ENCODE results near the gene GRM5.
"Not testable (repeated sequence)": the region's sequence is repeated elsewhere in the genome, so short reads cannot be mapped to it uniquely, and the experiment has no call there.

The GRM5 gene

DNA sequence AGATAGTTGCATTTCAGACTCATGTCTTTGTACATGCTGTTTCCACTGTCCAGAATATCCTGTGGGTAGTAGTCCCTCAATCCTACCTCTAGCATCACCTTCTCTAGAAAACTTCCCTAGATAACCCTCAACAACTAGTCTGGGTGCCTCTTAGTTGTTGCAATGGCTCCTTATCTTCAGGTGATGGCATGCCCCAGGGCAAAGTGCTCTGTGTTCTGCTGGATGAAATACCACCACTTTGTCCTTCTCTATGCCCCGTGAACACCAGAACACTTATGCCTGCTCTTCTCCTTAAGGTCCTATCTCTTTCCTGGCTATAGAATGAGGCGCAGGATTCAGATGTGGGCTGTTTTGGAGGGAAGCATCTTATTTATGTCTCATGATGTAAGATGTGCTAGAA, 569.9 kb downstream of the GRM5 start:
- no peak for DNase-seq (ENCODE audit: low spot score)

DNA sequence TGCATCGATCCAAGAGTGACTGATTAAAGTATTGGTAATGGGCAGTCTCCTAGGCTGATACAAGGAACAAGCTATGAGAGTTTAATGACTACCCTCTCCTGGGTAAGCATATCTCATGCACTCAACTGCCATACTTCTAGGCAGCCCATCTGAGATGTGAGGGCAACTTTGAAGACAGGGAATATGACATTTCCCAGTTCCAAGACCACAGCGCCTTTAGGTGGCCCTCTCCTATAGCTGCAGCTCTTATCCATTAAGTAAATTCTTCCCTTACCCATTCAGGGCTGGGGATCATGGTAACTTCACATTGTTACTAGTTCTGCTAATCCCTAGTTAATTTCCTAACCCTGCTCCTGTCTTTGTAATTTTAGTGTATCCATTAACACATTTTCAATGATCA, 570.9 kb downstream of the GRM5 start:
- DNase-seq (ENCODE audit: low spot score): no peak

DNA sequence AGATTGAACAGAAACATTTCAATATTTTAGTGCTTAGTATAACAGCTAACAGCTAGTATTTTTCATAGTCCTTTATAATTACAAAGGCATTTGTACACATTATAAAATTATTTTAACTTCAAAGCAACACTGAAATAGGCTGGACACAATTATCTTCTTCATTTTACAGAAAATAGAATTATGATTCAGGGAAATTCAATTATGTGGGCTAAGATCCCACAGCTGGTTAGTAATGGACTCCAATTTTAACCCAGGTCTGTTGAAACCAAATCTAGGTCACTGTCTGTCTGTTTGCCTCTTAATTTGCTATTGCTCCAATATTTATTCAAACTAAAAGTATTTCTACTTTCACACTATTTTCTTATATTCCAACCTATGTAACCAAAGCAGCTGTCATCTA, 574.1 kb downstream of the GRM5 start:
- no peak for DNase-seq (ENCODE audit: low spot score)

DNA sequence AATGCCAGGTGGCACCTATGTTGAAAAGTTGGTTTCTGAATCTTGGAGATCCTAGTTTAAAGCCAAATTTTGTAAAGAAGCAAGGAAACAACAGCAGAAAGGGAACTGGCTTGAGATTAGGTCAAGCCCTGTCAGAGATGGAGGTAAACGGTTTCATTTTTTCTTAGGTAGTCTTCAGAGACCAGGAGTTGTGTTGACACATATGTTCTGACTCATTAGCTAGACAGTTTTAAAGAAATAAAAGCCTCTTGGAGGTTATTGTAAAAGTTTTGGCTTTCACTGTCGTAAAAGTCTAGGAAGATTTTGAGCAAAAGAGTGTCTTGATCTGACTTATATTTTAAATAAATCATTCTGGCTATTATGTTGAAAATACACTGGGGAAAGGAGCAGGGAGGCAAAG, 576.8 kb downstream of the GRM5 start:
- DNase-seq (ENCODE audit: low spot score): no peak

DNA sequence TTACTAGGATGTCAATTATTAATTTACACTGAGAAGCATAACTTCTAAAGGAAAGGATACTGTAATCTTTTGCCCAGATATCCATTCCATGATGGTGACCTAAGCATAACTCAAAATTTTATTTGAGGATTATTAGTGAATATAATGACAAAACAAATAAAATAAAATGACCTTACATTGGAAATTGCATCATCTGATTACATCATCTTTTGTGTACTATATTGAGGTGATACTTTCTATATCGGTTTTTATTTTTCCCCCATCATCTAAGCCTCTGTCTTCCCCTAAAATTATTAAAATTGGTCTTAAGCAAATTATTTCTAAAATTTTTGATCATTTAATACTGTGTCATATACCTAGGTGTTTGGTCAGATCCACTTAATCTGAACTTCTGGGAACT, 578.1 kb downstream of the GRM5 start:
- DNase-seq (ENCODE audit: low spot score): no peak

DNA sequence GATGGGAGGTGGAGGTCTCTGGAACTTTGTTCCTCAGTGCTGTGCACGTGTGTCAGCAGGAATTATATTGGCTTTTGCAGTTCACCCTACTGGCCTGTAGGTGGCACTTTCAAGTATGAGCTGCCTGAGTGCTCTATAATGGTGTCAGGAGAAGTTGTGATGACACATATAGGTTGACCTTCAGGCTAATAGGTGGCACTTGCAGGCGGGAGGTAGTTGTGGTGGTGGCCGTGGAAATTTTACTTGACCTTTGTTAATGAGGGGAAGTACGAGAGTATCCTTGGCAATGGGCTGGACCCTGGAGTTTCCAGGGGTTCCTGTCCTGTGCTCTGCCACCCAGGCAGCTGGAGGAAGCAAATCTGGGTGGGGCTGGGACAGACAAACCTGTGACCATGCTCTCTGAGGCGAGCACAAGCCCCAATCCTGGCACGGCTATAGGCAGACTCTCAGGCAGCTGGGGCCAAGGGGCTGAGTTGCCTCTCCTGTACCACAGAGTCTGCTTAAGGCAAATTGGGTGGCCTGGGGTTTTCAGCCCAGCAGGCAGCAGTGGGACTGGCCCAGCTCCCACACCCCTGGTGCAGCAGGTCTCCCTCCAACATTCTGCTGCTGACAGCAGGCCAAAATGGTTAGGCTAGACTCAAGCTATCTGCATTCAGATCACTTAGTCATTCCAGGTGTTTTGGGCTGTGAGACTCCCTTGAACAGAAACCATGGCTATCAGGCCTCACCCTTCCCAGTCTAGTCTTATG, 580.7 kb downstream of the GRM5 start:
- peak; percentile 40 for DNase-seq (ENCODE audit: low spot score)

DNA sequence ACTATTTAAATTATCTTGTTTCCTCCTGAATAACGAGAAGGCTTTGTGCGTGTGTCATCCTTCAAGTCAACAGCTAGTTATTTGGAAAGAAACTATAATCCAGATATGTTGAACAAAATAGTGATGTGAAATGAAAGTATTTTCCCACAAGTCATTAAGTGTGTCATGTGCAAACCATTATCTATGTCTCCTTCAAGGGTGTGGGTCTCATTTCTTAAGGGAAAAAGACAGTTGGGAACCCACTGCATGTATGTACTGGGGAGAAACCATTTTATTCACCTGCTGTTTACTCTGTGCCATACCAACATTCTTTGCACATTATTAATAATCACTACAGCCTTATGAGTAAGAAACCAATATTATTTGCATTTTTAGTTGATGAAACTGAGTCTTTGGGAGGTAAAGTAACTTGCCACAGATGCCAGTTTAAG, 582.9 kb downstream of the GRM5 start:
- no peak for DNase-seq (ENCODE audit: low spot score)

DNA sequence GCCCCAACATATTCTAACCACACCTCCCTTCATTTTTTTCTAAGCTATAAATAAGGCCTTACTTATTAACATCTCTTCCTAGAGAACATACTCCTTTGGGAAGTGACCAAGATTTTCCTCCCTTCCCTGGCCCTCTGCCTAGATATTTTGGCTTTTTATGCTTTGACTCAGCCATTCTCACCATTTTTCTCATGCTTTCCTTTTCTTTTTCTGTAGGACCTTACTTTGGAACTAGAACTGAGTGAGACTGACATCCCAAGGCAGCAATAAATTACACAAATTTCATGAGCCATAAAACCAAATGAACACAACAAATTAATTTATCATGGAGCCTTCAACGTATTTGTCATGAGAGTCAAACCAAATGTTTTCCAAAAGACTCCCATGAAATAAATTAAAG, 585.6 kb downstream of the GRM5 start:
- DNase-seq (ENCODE audit: low spot score): no peak

DNA sequence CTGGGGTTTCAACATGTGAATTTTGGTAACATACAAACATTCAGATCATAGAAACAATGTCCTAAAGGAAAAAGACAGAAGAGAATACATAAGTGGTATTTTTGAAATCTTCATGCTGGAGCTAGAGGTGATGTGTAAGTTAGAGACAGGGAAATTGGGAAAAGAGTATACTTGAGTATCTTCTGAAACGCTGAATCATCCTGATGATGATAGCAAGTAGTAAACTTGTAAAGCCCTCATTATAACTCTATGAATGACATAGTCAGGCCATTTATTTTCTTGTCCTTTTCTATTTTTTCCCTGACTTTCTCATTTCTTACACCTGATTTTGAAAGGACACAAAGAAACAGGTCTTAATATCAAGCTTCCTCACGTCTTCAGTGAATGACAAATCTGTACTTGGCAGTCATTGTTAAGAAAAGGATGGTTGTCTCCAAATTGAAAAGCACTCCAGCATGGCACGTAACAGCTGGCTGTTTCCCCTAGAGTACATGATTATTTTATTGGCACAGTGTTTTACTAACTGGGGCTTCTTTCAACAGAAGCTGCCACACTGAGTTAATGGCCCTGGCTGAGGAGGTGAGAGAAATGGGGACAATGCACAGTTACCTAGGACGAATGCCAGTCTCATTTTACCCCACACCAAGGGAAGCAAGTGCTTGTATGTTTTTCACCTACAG, 587.5 kb downstream of the GRM5 start:
- DNase-seq (ENCODE audit: low spot score): no peak

DNA sequence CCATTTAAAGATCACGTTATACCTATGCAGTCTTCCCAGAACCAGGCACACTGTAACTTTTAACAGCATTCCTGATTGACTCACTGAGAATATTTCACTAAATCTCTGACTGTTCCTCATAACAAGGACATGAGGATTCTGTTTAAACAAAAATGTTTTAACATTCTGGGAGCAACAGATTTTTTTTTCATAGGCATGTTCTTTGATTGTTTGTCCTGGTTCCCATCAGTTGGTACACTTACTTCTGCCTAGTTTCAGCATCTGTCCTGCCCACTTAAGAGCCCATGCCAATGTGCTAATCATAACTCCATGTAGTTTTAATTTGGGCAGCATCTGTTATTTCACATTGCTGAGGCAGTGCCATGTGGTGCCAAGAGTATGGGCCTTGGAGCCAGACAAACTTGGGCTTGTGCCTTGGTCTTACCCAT, 589.8 kb downstream of the GRM5 start:
- DNase-seq (ENCODE audit: low spot score): no peak

DNA sequence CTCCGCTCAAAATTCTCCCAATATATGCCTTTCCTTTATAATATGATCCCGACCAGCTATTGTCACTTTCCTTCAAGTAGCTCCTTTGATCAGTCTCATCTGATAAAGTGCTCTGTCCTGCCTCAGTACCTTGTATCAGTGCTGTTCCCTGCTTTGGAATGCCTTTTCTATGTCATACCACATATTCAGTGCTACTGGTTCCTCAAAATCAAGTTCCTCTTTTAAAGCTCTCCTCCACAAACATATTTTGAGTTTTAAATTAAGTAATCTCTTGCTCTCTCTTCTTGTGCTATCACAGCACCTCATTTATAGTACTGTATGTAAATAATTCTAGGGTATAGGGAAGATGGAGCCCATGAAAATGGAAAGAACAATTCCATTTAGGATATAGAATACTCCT, 591.1 kb downstream of the GRM5 start:
- no peak for DNase-seq (ENCODE audit: low spot score)

DNA sequence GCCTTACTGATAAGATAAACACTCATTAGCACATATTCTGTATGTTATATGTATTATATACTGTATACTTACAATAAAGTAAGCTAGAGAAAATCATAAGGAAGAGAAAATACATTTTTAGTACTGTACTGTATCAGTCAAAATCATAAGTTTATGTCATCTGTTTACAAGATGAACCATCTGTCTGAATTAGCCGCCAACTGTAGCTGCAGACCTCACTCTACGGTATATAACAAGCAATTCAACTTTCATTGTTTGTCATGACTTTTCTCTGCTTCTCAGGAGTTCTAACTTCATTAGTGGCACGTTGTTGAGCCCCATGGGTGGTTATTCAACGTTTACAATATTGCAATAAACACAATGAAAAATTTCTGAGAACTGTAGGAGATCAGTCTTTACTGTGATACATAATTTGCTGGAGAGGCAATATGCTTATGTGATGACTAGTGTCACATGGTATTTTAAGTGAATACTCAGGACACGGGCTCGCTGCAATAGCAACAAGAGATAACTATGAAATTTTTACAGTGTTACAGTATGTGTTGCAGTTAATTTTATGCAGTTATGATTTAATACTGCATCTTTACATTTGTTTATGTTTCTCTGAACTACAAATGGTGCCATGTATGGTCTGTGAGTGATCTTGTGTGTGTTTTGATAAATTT, 596.1 kb downstream of the GRM5 start:
- DNase-seq (ENCODE audit: low spot score): no peak

DNA sequence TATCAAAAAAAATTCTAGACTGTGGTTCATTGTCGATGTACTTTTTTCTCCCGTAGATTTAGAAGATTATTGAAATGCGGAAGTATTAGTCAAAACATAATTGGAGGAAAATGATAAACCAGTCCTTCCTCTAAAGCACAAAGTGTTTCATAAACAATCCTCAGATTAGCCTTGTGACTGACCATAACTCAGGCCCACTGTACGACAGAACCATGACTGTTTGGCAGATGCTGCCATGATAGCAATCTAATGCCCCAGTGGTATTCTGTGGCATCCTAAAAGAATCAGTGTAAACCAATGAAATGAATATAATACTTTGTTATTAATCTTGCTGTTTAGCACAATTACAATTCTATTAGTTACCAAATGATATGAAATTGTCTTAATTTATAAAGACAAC, 601.3 kb downstream of the GRM5 start:
- no peak for DNase-seq (ENCODE audit: low spot score)

DNA sequence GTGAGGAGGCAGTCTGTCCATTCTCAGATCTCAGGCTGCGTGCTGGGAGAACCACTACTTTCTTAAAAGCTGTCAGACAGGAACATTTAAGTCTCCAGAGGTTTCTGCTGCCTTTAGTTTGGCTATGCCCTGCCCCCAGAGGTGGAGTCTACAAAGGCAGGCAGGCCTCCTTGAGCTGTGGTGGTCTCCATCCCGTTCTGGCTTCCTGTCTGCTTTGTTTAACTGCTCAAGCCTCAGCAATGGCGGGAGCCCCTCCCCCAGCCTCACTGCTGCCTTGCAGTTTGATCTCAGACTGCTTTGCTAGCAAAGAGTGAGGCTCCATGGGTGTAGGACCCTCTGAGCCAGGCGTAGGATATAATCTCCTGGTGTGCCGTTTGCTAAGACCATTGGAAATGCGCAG, 602.5 kb downstream of the GRM5 start:
- not testable (repeated sequence) for DNase-seq (ENCODE audit: low spot score)

DNA sequence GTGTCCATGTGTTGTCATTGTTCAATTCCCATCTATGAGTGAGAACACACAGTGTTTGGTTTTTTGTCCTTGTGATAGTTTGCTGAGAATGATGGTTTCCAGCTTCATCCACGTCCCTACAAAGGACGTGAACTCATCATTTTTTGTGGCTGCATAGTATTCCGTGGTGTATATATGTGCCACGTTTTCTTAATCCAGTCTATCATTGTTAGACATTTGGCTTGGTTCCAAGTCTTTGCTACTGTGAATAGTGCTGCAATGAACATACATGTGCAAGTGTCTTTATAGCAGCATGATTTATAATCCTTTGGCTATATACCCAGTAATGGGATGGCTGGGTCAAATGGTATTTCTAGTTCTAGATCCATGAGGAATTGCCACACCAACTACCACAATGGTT, 607.7 kb downstream of the GRM5 start:
- DNase-seq (ENCODE audit: low spot score): not testable (repeated sequence)

DNA sequence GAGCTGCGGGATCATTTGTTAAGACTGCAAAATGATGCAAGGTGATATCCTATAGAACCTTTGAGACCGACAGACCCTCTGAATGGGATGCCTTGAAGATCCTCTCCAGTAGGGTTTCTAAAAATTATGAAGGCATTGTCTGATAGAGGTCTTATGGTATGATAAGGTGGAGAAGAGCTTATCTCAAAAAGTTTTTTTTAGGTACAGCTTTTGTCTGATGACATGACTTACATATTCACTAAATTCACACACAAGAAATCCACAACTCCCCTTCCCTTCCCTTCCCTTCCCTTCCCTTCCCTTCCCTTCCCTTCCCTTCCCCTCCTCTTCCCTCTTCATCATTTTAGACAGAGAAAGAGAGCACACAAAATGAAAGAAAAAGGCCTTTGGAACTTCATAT, 609.8 kb downstream of the GRM5 start:
- DNase-seq (ENCODE audit: low spot score): no peak

DNA sequence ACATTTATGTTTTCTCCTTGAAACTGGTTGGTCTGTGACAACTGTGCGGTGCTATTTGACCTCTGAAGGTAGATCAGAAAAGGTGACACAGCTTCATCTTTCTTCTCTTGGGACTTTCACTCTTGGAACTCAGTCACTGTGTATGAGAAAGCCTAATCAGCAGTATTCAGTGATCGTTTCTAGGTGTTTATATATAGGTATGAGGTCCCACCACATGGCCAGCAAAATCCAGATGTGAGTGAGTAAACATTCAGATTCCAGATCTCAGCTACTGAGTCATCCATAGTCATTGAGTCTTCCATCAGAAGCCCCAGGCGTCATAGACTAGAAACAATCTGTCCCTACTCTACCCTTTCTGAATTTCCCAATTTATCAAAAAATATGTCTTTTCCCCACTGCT, 610.9 kb downstream of the GRM5 start:
- no peak for DNase-seq (ENCODE audit: low spot score)

Measured in germinal center (tissue), 1 donor.